Right lobe of liver (tissue), 6 donors: ENCODE data around the gene CAMK2N1. TPM values are rescaled to one million over a fixed set of nuclear protein-coding genes. Genes with fewer than 3 reads are reported as not detected.
"Not testable (repeated sequence)": the region's sequence is repeated elsewhere in the genome, so short reads cannot be mapped to it uniquely, and the experiment has no call there.

Source experiments
- ATAC-seq, 4 donors: fragments of 200-7000 bp; cut with Tn5 transposase; one replicate each; pipeline ENCODE4 v1.9.1; 2020; ENCODE audit warnings: mild to moderate bottlenecking in 4 of 4, moderate library complexity in 4 of 4
- DNase-seq, 3 donors: peaks; one replicate each; pipeline ENCODE4 v3.0.0-alpha.2; 2020
- H3K27ac ChIP-seq, 3 donors: fragments of 200-600 bp; one replicate each; pipeline ENCODE4 v1.8.0; 2022
- H3K27me3 ChIP-seq, 2 donors: fragments of 200-600 bp; one replicate each; pipeline ENCODE4 v1.8.0; 2022
- H3K36me3 ChIP-seq, 4 donors: fragments of 200-600 bp; sonication (generic) in 1 of 4; one replicate each; pipeline versions ENCODE4 v1.5.1 to v1.8.0; 2017 to 2022; ENCODE audit warnings: control low read depth in 1 of 4
- H3K4me1 ChIP-seq, 4 donors: fragments of 200-600 bp; sonication (generic) in 1 of 4; one replicate each; pipeline versions ENCODE4 v1.5.1 to v1.8.0; 2017 to 2022; ENCODE audit warnings: control low read depth in 1 of 4
- H3K4me3 ChIP-seq, 3 donors: fragments of 200-600 bp; one replicate each; pipeline ENCODE4 v1.8.0; 2022
- H3K9me3 ChIP-seq, 4 donors: fragments of 200-600 bp; sonication (generic) in 1 of 4; one replicate each; pipeline versions ENCODE4 v1.5.1 to v1.8.0; 2017 to 2022; ENCODE audit warnings: control low read depth in 1 of 4
- POLR2A ChIP-seq: fragments of 450-650 bp; IDR thresholded peaks from one replicate; pipeline ENCODE4 v1.6.1; 2017; ENCODE audit warnings: antibody characterized with exemption, mild to moderate bottlenecking
- WGBS: methylation state at CpG from one replicate; pipeline ENCODE4 v1.1.6; 2018; ENCODE audit warnings: low coverage, low lambda C conversion rate; ENCODE audit not compliant: insufficient coverage; ENCODE audit errors: missing lambda C conversion rate; 5-methylcytosine and 5-hydroxymethylcytosine counted together
- intact Hi-C, 2 donors: fragments of 100-400 bp; cut with DNase I; formaldehyde crosslinking; loops; one replicate each; pipeline versions ENCODE4 v1.11.2 to v1.14.1; 2022
- total RNA-seq, 6 experiments: library from RNA; depleted of rRNA in 2 of 6; stranded (reverse); fragments of >200 nt in 2 of 6; fragmentation: NEBNext Ultra II Directional in 3 of 6; extraction: Animal tissue kit (Norgen Biotek cat#: 25700) in 3 of 6; gene quantifications; one replicate each; pipeline versions ENCODE4 v1.1.0 to v1.2.4, GENCODE V29; 2016 to 2023
- TF ChIP-seq, protein P1 (sequence below), 4 donors: fragments of 200-600 bp in 3 of 4; fragments of 450-650 bp in 1 of 4; IDR thresholded peaks; one replicate each; pipeline versions ENCODE4 v1.5.1 to v1.8.0; 2016 to 2022; ENCODE audit warnings: antibody characterized with exemption in 4 of 4, mild to moderate bottlenecking in 2 of 4
- donor health status: DM: no; HTN: yes; CAD: no.
- donor health status: DM: no; HTN: no; CAD: no.
- donor health status: DM: no; HTN: no; CAD: no.
- donor health status: DM: no; HTN: yes; CAD: no.
- donor health status: DM: no; HTN: yes; CAD: no.

CAMK2N1 gene
- total RNA-seq, 6 experiments from 2014 or later: 10.4 to 30.2 (median 20.1) TPM

DNA sequence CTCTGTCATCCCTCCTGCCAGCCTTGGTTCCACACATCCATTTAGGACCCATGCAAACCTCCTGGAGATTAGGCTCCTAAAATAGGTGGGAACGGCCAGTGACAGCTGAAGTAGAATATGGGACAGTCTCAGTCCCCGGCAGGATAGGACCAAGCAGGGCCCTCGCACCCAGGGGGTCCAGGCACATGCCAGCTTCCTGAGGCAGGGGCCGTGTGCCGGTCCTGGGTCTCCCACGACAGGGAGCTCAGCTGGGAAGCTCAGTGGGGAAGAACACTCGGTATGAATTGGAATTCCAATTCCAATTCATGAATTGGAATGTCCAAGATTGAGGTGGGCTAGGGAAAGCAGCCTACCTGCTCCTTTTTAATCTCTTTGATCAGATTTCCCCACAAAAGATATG is 12.1 kb upstream of the CAMK2N1 start:
- TF ChIP-seq POLR2A: no peak
- TF ChIP-seq, protein P1, sequence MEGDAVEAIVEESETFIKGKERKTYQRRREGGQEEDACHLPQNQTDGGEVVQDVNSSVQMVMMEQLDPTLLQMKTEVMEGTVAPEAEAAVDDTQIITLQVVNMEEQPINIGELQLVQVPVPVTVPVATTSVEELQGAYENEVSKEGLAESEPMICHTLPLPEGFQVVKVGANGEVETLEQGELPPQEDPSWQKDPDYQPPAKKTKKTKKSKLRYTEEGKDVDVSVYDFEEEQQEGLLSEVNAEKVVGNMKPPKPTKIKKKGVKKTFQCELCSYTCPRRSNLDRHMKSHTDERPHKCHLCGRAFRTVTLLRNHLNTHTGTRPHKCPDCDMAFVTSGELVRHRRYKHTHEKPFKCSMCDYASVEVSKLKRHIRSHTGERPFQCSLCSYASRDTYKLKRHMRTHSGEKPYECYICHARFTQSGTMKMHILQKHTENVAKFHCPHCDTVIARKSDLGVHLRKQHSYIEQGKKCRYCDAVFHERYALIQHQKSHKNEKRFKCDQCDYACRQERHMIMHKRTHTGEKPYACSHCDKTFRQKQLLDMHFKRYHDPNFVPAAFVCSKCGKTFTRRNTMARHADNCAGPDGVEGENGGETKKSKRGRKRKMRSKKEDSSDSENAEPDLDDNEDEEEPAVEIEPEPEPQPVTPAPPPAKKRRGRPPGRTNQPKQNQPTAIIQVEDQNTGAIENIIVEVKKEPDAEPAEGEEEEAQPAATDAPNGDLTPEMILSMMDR (IDR thresholded peaks at IDR 0.05): no peak
- H3K4me3 ChIP-seq: no peak overlapping the region
- H3K27me3 ChIP-seq: no peaks in the 10 kb centered on the region
- peaks cover 0 to 42% (median 22%) of the 10 kb centered on the region in 4 donors for H3K36me3 ChIP-seq
- ATAC-seq: no peak
- intact Hi-C loops: loop anchor here in 1 of 2 donors (10.0 kb wide), 2 partner anchors 123 to 283 kb away; no protein-coding TSS in a partner anchor
- no CpG with 5 or more reads among the region's 7 CpGs for WGBS
- no peaks in the 10 kb centered on the region for H3K4me1 ChIP-seq
- DNase-seq: no peak
- no peaks in the 10 kb centered on the region for H3K9me3 ChIP-seq
- no peak overlapping the region for H3K27ac ChIP-seq

DNA sequence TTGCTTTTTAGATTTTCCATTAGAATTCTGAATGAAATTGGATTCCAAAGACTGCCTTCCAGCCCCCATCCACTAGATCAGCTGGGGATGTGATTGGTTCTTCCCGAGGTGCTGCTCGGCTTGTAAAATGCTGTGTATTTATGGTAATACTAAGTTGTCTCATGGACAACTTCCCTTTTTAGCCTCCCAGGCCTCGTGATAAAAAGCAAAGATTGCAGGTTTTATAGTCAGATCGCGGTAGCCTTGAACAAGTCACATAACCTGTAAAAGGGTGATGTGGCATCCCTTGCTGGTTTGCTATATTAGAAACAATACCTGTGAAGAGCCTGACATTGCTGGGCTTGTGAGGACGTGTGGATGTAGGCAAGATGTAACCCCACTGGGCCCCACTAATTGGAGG is 11.5 kb upstream of the CAMK2N1 start:
- peaks cover 0 to 36% (median 20%) of the 10 kb centered on the region in 4 donors for H3K36me3 ChIP-seq

DNA sequence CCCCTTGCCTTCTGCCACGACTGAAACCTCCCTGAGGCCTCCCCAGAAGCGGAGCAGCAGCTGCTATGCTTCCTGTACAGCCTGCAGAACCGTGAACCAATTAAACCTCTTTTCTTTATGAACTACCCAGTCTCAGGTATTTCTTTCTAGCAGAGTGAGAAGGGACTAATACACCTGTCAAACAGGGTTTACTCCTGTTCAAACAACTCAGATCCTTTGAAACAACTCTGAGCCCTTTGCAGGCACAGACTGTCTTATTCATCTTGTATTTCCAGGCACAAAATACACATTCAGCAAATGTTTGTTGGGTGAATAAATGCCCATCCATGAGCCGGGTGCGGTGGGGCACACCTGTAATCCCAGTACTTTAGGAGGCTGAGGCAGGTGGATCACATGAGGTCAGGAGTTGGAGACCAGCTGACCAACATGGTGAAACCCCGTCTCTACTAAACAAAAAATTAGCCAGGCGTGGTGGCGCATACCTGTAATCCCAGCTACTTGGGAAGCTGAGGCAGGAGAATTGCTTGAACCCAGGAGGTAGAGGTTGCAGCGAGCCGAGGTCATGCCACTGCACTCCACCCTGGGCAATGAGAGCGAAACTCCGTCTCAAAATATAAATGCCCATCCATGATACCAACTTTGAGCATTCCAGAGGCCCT is 10.8 kb upstream of the CAMK2N1 start:
- peaks cover 0 to 30% (median 14%) of the 10 kb centered on the region in 4 donors for H3K36me3 ChIP-seq
- not testable (repeated sequence) for H3K27me3 ChIP-seq, H3K27ac ChIP-seq, DNase-seq, ATAC-seq, H3K4me1 ChIP-seq, H3K4me3 ChIP-seq, H3K9me3 ChIP-seq
- intact Hi-C loops: loop anchor here in 1 of 2 donors (10.0 kb wide), 2 partner anchors 122 to 282 kb away; no protein-coding TSS in a partner anchor
- 81% methylated on average over 8 of the region's 12 CpGs for WGBS

More for the DNA sequence above, 11.5 kb upstream of the CAMK2N1 start:
- Histone ChIP-seq H3K4me1 (no peaks in the 10 kb centered on the region), H3K4me3 (no peak overlapping the region), H3K27ac (no peak overlapping the region), H3K27me3 (no peaks in the 10 kb centered on the region), H3K9me3 (no peaks in the 10 kb centered on the region)
- no peak for DNase-seq
- WGBS: 72% methylated on average over 6 of the region's 6 CpGs
- ATAC-seq: no peak
- TF ChIP-seq, protein P1 (IDR thresholded peaks at IDR 0.05): no peak
- no peak for TF ChIP-seq POLR2A
- intact Hi-C loops: loop anchor here in 1 of 2 donors (10.0 kb wide), 2 partner anchors 123 to 283 kb away; no protein-coding TSS in a partner anchor

DNA sequence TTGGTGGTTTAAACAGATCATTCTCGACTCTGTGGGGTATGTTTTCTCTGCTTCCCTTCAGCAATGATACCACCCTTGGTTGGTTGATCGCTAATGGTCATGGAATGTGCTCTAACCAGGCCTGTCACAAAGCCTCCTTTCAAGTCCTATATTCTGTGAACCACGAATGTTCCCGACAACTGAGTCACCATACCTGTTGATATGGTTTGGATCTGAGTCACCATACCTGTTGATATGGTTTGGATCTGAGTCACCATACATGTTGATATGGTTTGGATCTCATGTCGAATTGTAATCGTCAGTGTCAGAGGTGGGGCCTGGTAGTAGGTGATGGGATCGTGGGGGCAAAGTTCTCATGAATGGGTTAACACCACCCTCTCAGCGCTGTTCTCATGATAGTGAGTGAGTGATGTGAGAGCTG is 10.2 kb upstream of the CAMK2N1 start:
- intact Hi-C loops: loop anchor here in 1 of 2 donors (10.0 kb wide), 2 partner anchors 121 to 281 kb away; no protein-coding TSS in a partner anchor
- ATAC-seq (no peak), DNase-seq (no peak)
- peaks cover 0 to 24% (median 11%) of the 10 kb centered on the region in 4 donors for H3K36me3 ChIP-seq
- H3K27ac ChIP-seq: no peak overlapping the region
- no peaks in the 10 kb centered on the region for H3K27me3 ChIP-seq
- H3K4me3 ChIP-seq: no peak overlapping the region
- no peak for TF ChIP-seq POLR2A
- TF ChIP-seq, protein P1 (IDR thresholded peaks at IDR 0.05): no peak
- WGBS: 83% methylated on average over 1 of the region's 8 CpGs
- H3K4me1 ChIP-seq: no peaks in the 10 kb centered on the region
- H3K9me3 ChIP-seq: no peaks in the 10 kb centered on the region

DNA sequence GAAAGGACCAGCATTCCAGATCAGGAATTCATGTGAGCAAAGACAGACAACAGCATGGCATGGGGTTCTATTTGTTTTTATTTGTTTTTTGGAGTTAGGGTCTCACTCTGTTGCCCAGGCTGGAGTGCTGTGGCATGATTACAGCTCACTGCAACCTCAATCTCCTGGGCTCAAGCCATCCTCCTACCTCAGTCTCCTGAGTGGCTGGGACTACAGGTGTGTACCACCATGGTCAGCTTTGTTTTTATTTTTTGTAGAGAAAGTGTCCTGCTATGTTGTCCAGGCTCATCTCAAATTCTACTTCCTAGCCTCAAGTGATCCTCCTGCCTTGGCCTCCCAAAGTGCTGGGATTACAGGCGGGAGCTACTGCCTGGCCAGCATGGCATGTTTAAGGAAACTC is 9.7 kb upstream of the CAMK2N1 start:
- no peak for TF ChIP-seq POLR2A
- TF ChIP-seq, protein P1 (IDR thresholded peaks at IDR 0.05): no peak
- intact Hi-C loops: loop anchor here in 1 of 2 donors (10.0 kb wide), 2 partner anchors 121 to 281 kb away; no protein-coding TSS in a partner anchor
- H3K4me1 ChIP-seq: no peaks in the 10 kb centered on the region
- no peak for DNase-seq
- H3K27ac ChIP-seq: no peak overlapping the region
- H3K36me3 ChIP-seq: peaks cover 0 to 18% (median 7%) of the 10 kb centered on the region in 4 donors
- no peak overlapping the region for H3K4me3 ChIP-seq
- WGBS: no CpG with 5 or more reads among the region's 1 CpG
- ATAC-seq: no peak
- no peaks in the 10 kb centered on the region for H3K9me3 ChIP-seq
- H3K27me3 ChIP-seq: no peaks in the 10 kb centered on the region
